ENCODE measurements around the gene BAHCC1. TPM values are rescaled to one million over a fixed set of nuclear protein-coding genes. Genes with fewer than 3 reads are reported as not detected.

BAHCC1 gene
- total RNA-seq, 2 experiments from 2014 or later: 0.08 to 0.25 TPM

GRCh38 chr17:81389585-81389984 is 5.7 kb upstream of the BAHCC1 start:
- no peaks in the 10 kb centered on the region for H3K36me3 Mint-ChIP-seq
- DNase-seq: no peak
- no peak overlapping the region for H3K4me3 Mint-ChIP-seq
- H3K27ac Mint-ChIP-seq: no peak overlapping the region
- H3K4me1 Mint-ChIP-seq: peaks cover 7% of the 10 kb centered on the region
- no peaks in the 10 kb centered on the region for H3K9me3 Mint-ChIP-seq
- peaks cover 77% of the 10 kb centered on the region for H3K27me3 Mint-ChIP-seq

GRCh38 chr17:81390029-81390872 is 5.0 kb upstream of the BAHCC1 start:
- DNase-seq: no peak

GRCh38 chr17:81390873-81391255 is 4.4 kb upstream of the BAHCC1 start:
- Mint-ChIP-seq H3K27me3 (peaks cover 79% of the 10 kb centered on the region), H3K4me1 (peaks cover 11% of the 10 kb centered on the region), H3K27ac (no peak overlapping the region), H3K36me3 (no peaks in the 10 kb centered on the region), H3K4me3 (no peak overlapping the region), H3K9me3 (no peaks in the 10 kb centered on the region)
- DNase-seq: no peak

More at GRCh38 chr17:81390029-81390872, 5.0 kb upstream of the BAHCC1 start:
- no peaks in the 10 kb centered on the region for H3K9me3 Mint-ChIP-seq
- no peaks in the 10 kb centered on the region for H3K36me3 Mint-ChIP-seq
- H3K27ac Mint-ChIP-seq: no peak overlapping the region
- peaks cover 10% of the 10 kb centered on the region for H3K4me1 Mint-ChIP-seq
- peaks cover 79% of the 10 kb centered on the region for H3K27me3 Mint-ChIP-seq
- no peak overlapping the region for H3K4me3 Mint-ChIP-seq

GRCh38 chr17:81391293-81391935 is 3.8 kb upstream of the BAHCC1 start:
- Mint-ChIP-seq H3K27ac (no peak overlapping the region), H3K27me3 (peaks cover 74% of the 10 kb centered on the region), H3K4me3 (no peak overlapping the region), H3K4me1 (peaks cover 10% of the 10 kb centered on the region), H3K36me3 (no peaks in the 10 kb centered on the region), H3K9me3 (no peaks in the 10 kb centered on the region)
- DNase-seq: no peak

GRCh38 chr17:81391936-81392908 is 3.0 kb upstream of the BAHCC1 start:
- no peak overlapping the region for H3K27ac Mint-ChIP-seq
- H3K27me3 Mint-ChIP-seq: peaks cover 80% of the 10 kb centered on the region

GRCh38 chr17:81392909-81393654 is 2.2 kb upstream of the BAHCC1 start:
- Mint-ChIP-seq H3K4me3 (no peak overlapping the region), H3K36me3 (no peaks in the 10 kb centered on the region), H3K9me3 (no peaks in the 10 kb centered on the region), H3K27me3 (peaks cover 83% of the 10 kb centered on the region), H3K4me1 (peaks cover 15% of the 10 kb centered on the region), H3K27ac (no peak overlapping the region)
- DNase-seq: no peak

More at GRCh38 chr17:81391936-81392908, 3.0 kb upstream of the BAHCC1 start:
- no peak for DNase-seq
- Mint-ChIP-seq H3K4me1 (peaks cover 10% of the 10 kb centered on the region), H3K9me3 (no peaks in the 10 kb centered on the region), H3K4me3 (no peak overlapping the region), H3K36me3 (no peaks in the 10 kb centered on the region)

- no peak overlapping the region for H3K27ac Mint-ChIP-seq
- peak; percentile 81 for DNase-seq
Measured at GRCh38 chr17:81393684-81394376, 1.4 kb upstream of the BAHCC1 start.

GRCh38 chr17:81394377-81394920 is 808 bp upstream of the BAHCC1 start:
- Mint-ChIP-seq H3K36me3 (no peaks in the 10 kb centered on the region), H3K27me3 (peaks cover 81% of the 10 kb centered on the region), H3K4me1 (peaks cover 20% of the 10 kb centered on the region), H3K9me3 (no peaks in the 10 kb centered on the region), H3K4me3 (peak overlapping the region; percentile 55), H3K27ac (no peak overlapping the region)
- DNase-seq: no peak

More at GRCh38 chr17:81393684-81394376, 1.4 kb upstream of the BAHCC1 start:
- H3K4me3 Mint-ChIP-seq: peak overlapping the region; percentile 55
- H3K27me3 Mint-ChIP-seq: peaks cover 83% of the 10 kb centered on the region
- no peaks in the 10 kb centered on the region for H3K36me3 Mint-ChIP-seq
- H3K9me3 Mint-ChIP-seq: no peaks in the 10 kb centered on the region
- H3K4me1 Mint-ChIP-seq: peaks cover 17% of the 10 kb centered on the region

- Mint-ChIP-seq H3K36me3 (no peaks in the 10 kb centered on the region), H3K4me3 (peak overlapping the region; percentile 34), H3K4me1 (peaks cover 22% of the 10 kb centered on the region), H3K27me3 (peaks cover 79% of the 10 kb centered on the region), H3K27ac (no peak overlapping the region), H3K9me3 (no peaks in the 10 kb centered on the region)
- DNase-seq: no peak
Measured at GRCh38 chr17:81395600-81396277, 482 bp downstream of the BAHCC1 start.

GRCh38 chr17:81396278-81396721 is 1.0 kb downstream of the BAHCC1 start:
- Mint-ChIP-seq H3K4me1 (peaks cover 22% of the 10 kb centered on the region), H3K9me3 (no peaks in the 10 kb centered on the region), H3K36me3 (no peaks in the 10 kb centered on the region), H3K4me3 (no peak overlapping the region), H3K27me3 (peaks cover 79% of the 10 kb centered on the region), H3K27ac (no peak overlapping the region)
- DNase-seq: no peak

- no peaks in the 10 kb centered on the region for H3K9me3 Mint-ChIP-seq
- no peak overlapping the region for H3K4me3 Mint-ChIP-seq
- no peaks in the 10 kb centered on the region for H3K36me3 Mint-ChIP-seq
- no peak overlapping the region for H3K27ac Mint-ChIP-seq
- peaks cover 79% of the 10 kb centered on the region for H3K27me3 Mint-ChIP-seq
- peaks cover 22% of the 10 kb centered on the region for H3K4me1 Mint-ChIP-seq
- peak; percentile 46 for DNase-seq
Measured at GRCh38 chr17:81396722-81397313, 1.6 kb downstream of the BAHCC1 start.

GRCh38 chr17:81397314-81398175 is 2.3 kb downstream of the BAHCC1 start:
- no peaks in the 10 kb centered on the region for H3K9me3 Mint-ChIP-seq
- peaks cover 22% of the 10 kb centered on the region for H3K4me1 Mint-ChIP-seq
- DNase-seq: peak; percentile 36
- H3K27me3 Mint-ChIP-seq: peaks cover 79% of the 10 kb centered on the region
- H3K36me3 Mint-ChIP-seq: no peaks in the 10 kb centered on the region
- peak overlapping the region; percentile 14 for H3K4me3 Mint-ChIP-seq
- no peak overlapping the region for H3K27ac Mint-ChIP-seq

All from activated naive CD8-positive, alpha-beta T cell treated with anti-CD3 and anti-CD28 coated beads for 36 hours (primary cell).